OCI-LY3 (cell line): ENCODE measurements around the gene NGB.
"Not testable (repeated sequence)": the region's sequence is repeated elsewhere in the genome, so short reads cannot be mapped to it uniquely, and the experiment has no call there.

Experiments used
- H2AFZ ChIP-seq: fragments of 200-600, 300-600 bp; shearing (Covaris generic); 2 replicates; pipeline ENCODE4 v1.6.0; 2014; ENCODE audit warnings: antibody characterized with exemption, low read depth, low read length
- H3K27ac ChIP-seq: fragments of 200-600, 300-600 bp; sonication (generic); 2 replicates; pipeline ENCODE4 v1.5.1; 2014; ENCODE audit warnings: mild to moderate bottlenecking, low read length, moderate library complexity, mixed read lengths
- H3K27me3 ChIP-seq: fragments of 200-600, 300-600 bp; sonication (generic); 2 replicates; pipeline ENCODE4 v1.6.1; 2014; ENCODE audit warnings: low read depth, low read length, mixed read lengths
- H3K36me3 ChIP-seq: fragments of 200-600, 300-600 bp; sonication (generic); replicated peaks from 2 replicates; pipeline ENCODE3; 2014; ENCODE audit warnings: low read depth, low read length, mixed read lengths
- H3K4me1 ChIP-seq: fragments of 300-600, 200-600 bp; sonication (generic); 2 replicates; pipeline ENCODE4 v1.6.1; 2014; ENCODE audit warnings: low read length, mixed read lengths
- H3K4me2 ChIP-seq: fragments of 200-600, 300-600 bp; sonication (generic); 2 replicates; pipeline ENCODE4 v1.6.1; 2014; ENCODE audit warnings: low read length, mixed read lengths
- H3K4me3 ChIP-seq: fragments of 300-600, 200-600 bp; sonication (generic); 2 replicates; pipeline ENCODE4 v1.5.1; 2014; ENCODE audit warnings: antibody characterized with exemption, mild to moderate bottlenecking, low read length, moderate library complexity
- H3K79me2 ChIP-seq: fragments of 300-600, 200-600 bp; shearing (Covaris generic); 2 replicates; pipeline ENCODE4 v1.6.1; 2014; ENCODE audit warnings: mild to moderate bottlenecking, low read length, mixed read lengths
- H3K9ac ChIP-seq: fragments of 300-600, 200-600 bp; shearing (Covaris generic); 2 replicates; pipeline ENCODE4 v1.6.0; 2014; ENCODE audit warnings: mild to moderate bottlenecking, low read length, moderate library complexity
- H3K9me3 ChIP-seq: fragments of 200-600, 300-600 bp; shearing (Covaris generic); 2 replicates; pipeline ENCODE4 v1.6.1; 2014; ENCODE audit warnings: low read length, mixed read lengths; ENCODE audit not compliant: insufficient read depth
- H4K20me1 ChIP-seq: fragments of 200-600, 300-600 bp; sonication (generic); 2 replicates; pipeline ENCODE4 v1.6.1; 2016; ENCODE audit warnings: low read length, mixed read lengths; ENCODE audit not compliant: insufficient read depth
- EZH2phosphoT487 ChIP-seq: fragments of 200-600 bp; shearing (Covaris generic); IDR thresholded peaks from 2 replicates; pipeline ENCODE4 v1.6.1; 2018; ENCODE audit warnings: antibody characterized with exemption, mixed run types, low read depth
- TF ChIP-seq, protein P1 (sequence below): fragments of 200-600, 300-600 bp; sonication (generic); IDR thresholded peaks from 2 replicates; pipeline ENCODE4 v1.5.1; 2014; ENCODE audit warnings: antibody characterized with exemption, low read length, low read depth

The NGB gene

DNA sequence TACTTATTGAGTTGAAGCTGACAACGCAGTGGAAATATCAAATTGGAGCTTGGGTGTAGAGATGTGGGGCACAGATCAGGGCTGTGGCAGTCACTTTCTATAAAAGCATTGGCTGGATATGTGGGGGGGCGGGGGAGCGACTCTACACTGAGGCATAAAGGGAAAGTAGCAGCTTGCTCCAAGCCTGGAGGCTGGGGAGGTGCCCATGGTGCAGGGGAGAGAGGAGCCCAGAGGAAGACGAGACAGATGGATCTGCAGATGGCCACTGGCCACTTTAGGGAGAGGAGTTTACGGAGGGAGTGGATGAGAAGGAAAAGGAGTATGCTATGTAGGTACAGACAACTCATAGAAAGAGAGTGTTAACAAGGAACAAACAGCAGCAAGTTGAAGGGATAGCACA, 13.5 kb upstream of the NGB start:
- no peaks in the 10 kb centered on the region for H3K79me2 ChIP-seq
- TF ChIP-seq, protein P1, sequence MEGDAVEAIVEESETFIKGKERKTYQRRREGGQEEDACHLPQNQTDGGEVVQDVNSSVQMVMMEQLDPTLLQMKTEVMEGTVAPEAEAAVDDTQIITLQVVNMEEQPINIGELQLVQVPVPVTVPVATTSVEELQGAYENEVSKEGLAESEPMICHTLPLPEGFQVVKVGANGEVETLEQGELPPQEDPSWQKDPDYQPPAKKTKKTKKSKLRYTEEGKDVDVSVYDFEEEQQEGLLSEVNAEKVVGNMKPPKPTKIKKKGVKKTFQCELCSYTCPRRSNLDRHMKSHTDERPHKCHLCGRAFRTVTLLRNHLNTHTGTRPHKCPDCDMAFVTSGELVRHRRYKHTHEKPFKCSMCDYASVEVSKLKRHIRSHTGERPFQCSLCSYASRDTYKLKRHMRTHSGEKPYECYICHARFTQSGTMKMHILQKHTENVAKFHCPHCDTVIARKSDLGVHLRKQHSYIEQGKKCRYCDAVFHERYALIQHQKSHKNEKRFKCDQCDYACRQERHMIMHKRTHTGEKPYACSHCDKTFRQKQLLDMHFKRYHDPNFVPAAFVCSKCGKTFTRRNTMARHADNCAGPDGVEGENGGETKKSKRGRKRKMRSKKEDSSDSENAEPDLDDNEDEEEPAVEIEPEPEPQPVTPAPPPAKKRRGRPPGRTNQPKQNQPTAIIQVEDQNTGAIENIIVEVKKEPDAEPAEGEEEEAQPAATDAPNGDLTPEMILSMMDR, result no peak
- H3K27ac ChIP-seq, result no peak overlapping the region
- H3K9ac ChIP-seq, result no peak overlapping the region
- H4K20me1 ChIP-seq, result no peaks in the 10 kb centered on the region
- no peak overlapping the region for H3K4me3 ChIP-seq
- H3K4me2 ChIP-seq, result no peak overlapping the region
- peaks cover 10% of the 10 kb centered on the region for H3K36me3 ChIP-seq
- no peak overlapping the region for H2AFZ ChIP-seq
- no peaks in the 10 kb centered on the region for H3K9me3 ChIP-seq
- H3K27me3 ChIP-seq, result no peaks in the 10 kb centered on the region
- peaks cover 6% of the 10 kb centered on the region for H3K4me1 ChIP-seq

DNA sequence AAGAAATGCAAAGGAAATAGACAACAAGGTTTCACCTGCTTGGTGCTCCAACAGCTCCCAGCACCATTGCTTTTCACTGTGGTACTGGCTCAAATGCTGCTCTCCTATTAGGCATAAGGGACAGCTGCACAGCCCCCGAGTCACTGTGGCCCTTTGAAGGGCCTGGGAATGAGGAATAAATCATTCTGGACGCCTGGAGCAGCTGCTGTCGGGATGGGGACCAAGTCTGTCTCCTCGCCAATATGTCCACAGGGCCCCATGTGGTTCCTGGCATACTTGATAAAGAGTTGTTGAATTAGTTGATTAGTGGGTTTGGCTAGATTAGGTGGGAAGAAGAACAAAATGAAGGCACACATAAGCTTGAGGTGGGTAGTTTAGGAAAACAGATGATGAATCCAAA, 13.1 kb upstream of the NGB start:
- Histone ChIP-seq H3K79me2 (no peaks in the 10 kb centered on the region), H2AFZ (no peak overlapping the region), H3K4me2 (no peak overlapping the region), H3K27me3 (no peaks in the 10 kb centered on the region), H3K27ac (no peak overlapping the region), H4K20me1 (no peaks in the 10 kb centered on the region), H3K4me1 (peaks cover 6% of the 10 kb centered on the region), H3K36me3 (peaks cover 10% of the 10 kb centered on the region), H3K9ac (no peak overlapping the region), H3K9me3 (no peaks in the 10 kb centered on the region), H3K4me3 (no peak overlapping the region)
- TF ChIP-seq EZH2phosphoT487, result no peak
- TF ChIP-seq, protein P1, result no peak

DNA sequence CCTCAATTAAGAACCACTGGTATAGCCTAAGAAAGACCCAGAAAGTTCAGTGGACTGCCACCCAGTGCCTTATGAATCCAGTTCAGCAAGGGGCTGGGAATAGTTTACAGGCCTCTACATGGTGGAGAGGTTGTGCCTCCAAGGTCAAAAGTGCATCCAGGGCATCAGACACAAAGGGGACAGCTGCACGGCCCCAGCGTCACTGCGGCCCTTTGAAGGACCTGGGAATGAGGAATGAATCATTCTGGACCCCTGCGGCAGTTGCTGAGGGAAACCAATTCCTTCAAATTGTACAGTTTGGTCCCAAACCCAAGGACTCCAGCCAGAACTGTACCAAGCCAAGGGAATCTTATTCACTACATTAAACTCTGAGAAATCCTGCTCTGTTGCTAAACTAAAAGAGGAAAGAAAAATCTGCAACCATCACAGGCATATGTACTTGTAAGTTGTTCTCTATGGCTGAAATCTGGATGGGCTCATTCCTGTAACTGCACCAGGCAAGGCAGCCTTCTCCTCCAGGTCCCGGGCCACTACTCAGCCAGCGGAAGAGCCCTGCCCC, 10.9 kb upstream of the NGB start:
- Histone ChIP-seq H3K27ac (no peak overlapping the region), H2AFZ (no peak overlapping the region), H3K9me3 (no peaks in the 10 kb centered on the region), H3K9ac (no peak overlapping the region), H3K4me1 (peaks cover 6% of the 10 kb centered on the region), H3K36me3 (peaks cover 10% of the 10 kb centered on the region), H3K27me3 (no peaks in the 10 kb centered on the region), H3K4me3 (no peak overlapping the region), H3K4me2 (no peak overlapping the region), H3K79me2 (no peaks in the 10 kb centered on the region), H4K20me1 (no peaks in the 10 kb centered on the region)
- TF ChIP-seq, protein P1, result no peak
- TF ChIP-seq EZH2phosphoT487, result no peak

DNA sequence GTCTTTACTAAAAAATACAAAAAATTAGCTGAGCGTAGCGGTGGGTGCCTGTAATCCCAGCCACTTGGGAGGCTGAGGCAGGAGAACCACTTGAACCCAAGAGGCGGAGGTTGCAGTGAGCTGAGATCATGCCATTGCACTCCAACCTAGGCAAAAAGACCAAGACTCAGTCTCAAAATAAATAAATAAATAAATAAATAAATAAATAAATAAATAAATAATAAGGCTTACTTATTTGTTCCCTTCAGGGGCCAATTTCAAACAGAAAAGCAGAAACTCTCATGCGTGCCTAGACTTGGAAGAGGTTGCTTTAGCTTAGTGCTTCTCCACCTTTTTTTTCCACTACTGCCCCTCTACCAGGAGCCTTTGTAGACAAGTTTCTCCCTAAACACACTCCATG, 9.9 kb upstream of the NGB start:
- H2AFZ ChIP-seq, H3K27ac ChIP-seq, H3K4me2 ChIP-seq, H3K27me3 ChIP-seq, H4K20me1 ChIP-seq, H3K9ac ChIP-seq, H3K9me3 ChIP-seq, H3K79me2 ChIP-seq, H3K4me1 ChIP-seq, H3K4me3 ChIP-seq: not testable (repeated sequence)
- peaks cover 10% of the 10 kb centered on the region for H3K36me3 ChIP-seq

DNA sequence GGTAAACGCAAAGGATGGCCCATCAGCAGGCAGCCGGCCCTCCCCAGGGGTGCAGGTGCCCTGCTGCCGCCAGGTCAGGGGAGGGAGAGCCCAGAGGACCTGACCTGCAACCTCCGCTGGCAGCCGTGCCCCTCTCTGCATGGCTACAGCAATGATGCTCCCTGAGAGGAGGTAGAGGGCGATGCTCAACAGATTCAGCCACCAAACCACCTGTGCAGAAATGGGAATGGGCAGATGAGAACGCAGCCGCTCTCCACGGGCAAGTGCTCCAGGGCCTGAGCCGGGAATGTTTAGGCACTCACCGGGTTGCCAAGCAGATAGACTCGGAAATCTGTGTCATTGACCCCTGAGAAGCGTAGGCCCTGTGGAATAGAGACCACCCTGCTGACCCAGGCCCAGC, 8.7 kb upstream of the NGB start:
- Histone ChIP-seq H3K4me1 (peaks cover 6% of the 10 kb centered on the region), H3K36me3 (peaks cover 10% of the 10 kb centered on the region), H2AFZ (no peak overlapping the region), H3K4me2 (no peak overlapping the region), H3K27me3 (no peaks in the 10 kb centered on the region), H4K20me1 (no peaks in the 10 kb centered on the region), H3K27ac (no peak overlapping the region), H3K9me3 (no peaks in the 10 kb centered on the region), H3K4me3 (no peak overlapping the region), H3K9ac (no peak overlapping the region), H3K79me2 (no peaks in the 10 kb centered on the region)
- TF ChIP-seq, protein P1, result no peak
- TF ChIP-seq EZH2phosphoT487, result no peak
